Gastroesophageal sphincter (tissue), 3 donors: Measurements from ENCODE around the gene PRG3.

Experiments used
- CTCF ChIP-seq, 4 experiments: fragments of 200-600 bp in 2 of 4; fragments of 450-650 bp in 2 of 4; sonication (generic) in 1 of 4; IDR thresholded peaks; one replicate each; pipeline ENCODE4 v1.5.1; 2017 to 2019; ENCODE audit warnings: antibody characterized with exemption in 4 of 4, mild to moderate bottlenecking in 2 of 4, moderate library complexity in 2 of 4
- EP300 ChIP-seq: sonication (generic); formaldehyde crosslinking; IDR thresholded peaks from one replicate; pipeline ENCODE4 v1.6.1; 2017; ENCODE audit warnings: antibody characterized with exemption, mild to moderate bottlenecking
- POLR2A ChIP-seq, 2 donors: fragments of 450-650 bp; IDR thresholded peaks; one replicate each; pipeline ENCODE4 v1.6.1; 2017; ENCODE audit warnings: antibody characterized with exemption in 2 of 2, mild to moderate bottlenecking in 2 of 2, moderate library complexity in 1 of 2
- POLR2AphosphoS5 ChIP-seq: sonication (generic); formaldehyde crosslinking; IDR thresholded peaks from one replicate; pipeline ENCODE4 v1.6.1; 2017; ENCODE audit warnings: antibody characterized with exemption

- no peak for TF ChIP-seq POLR2A (IDR thresholded peaks at IDR 0.05)
- TF ChIP-seq POLR2AphosphoS5 = no peak
- no peak for TF ChIP-seq CTCF (IDR thresholded peaks at IDR 0.05)
- TF ChIP-seq EP300 = no peak
Observed at GRCh38 chr11:57368845-57369232, 12.1 kb downstream of the PRG3 start.
